Measurements from ENCODE around the gene TPM2. TPM values are rescaled to one million over a fixed set of nuclear protein-coding genes. Genes with fewer than 3 reads are reported as not detected.

Gene TPM2
- polyA plus RNA-seq, 3 donors: 142 to 173 (median 160) TPM

- no peak for DNase-seq
These were observed 8.3 kb downstream of the TPM2 start for GRCh38 chr9:35681341-35682002.

GRCh38 chr9:35680331-35681105 lies 9.2 kb downstream of the TPM2 start:
- DNase-seq: no peak

- no peak for DNase-seq
These were observed 9.9 kb downstream of the TPM2 start for GRCh38 chr9:35679766-35680330.

DNA sequence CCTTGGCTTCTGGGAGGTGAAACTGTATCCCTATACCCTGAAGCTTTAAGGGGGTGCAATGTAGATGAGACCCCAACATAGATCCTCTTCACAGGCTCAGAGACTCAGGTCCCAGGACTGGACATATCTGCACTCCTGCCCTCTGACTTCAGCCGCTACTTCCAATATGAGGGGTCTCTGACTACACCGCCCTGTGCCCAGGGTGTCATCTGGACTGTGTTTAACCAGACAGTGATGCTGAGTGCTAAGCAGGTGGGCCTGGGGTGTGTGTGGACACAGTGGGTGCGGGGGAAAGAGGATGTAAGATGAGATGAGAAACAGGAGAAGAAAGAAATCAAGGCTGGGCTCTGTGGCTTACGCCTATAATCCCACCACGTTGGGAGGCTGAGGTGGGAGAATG lies 10.6 kb downstream of the TPM2 start:
- no peak for DNase-seq

DNA sequence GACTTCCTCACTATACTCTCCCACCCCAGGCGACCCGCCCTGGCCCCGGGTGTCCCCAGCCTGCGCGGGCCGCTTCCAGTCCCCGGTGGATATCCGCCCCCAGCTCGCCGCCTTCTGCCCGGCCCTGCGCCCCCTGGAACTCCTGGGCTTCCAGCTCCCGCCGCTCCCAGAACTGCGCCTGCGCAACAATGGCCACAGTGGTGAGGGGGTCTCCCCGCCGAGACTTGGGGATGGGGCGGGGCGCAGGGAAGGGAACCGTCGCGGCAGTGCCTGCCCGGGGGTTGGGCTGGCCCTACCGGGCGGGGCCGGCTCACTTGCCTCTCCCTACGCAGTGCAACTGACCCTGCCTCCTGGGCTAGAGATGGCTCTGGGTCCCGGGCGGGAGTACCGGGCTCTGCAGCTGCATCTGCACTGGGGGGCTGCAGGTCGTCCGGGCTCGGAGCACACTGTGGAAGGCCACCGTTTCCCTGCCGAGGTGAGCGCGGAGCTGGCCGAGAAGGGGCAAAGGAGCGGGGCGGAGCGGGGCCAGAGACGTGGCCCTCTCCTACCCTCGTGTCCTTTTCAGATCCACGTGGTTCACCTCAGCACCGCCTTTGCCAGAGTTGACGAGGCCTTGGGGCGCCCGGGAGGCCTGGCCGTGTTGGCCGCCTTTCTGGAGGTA lies 13.9 kb downstream of the TPM2 start:
- DNase-seq: peak; percentile 84

DNA sequence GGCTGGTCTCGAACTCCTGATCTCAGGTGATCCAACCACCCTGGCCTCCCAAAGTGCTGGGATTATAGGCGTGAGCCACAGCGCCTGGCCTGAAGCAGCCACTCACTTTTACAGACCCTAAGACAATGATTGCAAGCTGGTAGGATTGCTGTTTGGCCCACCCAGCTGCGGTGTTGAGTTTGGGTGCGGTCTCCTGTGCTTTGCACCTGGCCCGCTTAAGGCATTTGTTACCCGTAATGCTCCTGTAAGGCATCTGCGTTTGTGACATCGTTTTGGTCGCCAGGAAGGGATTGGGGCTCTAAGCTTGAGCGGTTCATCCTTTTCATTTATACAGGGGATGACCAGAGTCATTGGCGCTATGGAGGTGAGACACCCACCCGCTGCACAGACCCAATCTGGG lies 14.5 kb downstream of the TPM2 start:
- no peak for DNase-seq

- no peak for DNase-seq
These were observed 15.7 kb downstream of the TPM2 start for GRCh38 chr9:35674025-35674361.

- DNase-seq: no peak
These were observed 16.3 kb downstream of the TPM2 start, which contains the start of gene CA9 for GRCh38 chr9:35673132-35674024. Gene CA9, plus strand, starts transcription at chr9:35673928. Its CDS starts 32 bp downstream, at chr9:35673960.

DNA sequence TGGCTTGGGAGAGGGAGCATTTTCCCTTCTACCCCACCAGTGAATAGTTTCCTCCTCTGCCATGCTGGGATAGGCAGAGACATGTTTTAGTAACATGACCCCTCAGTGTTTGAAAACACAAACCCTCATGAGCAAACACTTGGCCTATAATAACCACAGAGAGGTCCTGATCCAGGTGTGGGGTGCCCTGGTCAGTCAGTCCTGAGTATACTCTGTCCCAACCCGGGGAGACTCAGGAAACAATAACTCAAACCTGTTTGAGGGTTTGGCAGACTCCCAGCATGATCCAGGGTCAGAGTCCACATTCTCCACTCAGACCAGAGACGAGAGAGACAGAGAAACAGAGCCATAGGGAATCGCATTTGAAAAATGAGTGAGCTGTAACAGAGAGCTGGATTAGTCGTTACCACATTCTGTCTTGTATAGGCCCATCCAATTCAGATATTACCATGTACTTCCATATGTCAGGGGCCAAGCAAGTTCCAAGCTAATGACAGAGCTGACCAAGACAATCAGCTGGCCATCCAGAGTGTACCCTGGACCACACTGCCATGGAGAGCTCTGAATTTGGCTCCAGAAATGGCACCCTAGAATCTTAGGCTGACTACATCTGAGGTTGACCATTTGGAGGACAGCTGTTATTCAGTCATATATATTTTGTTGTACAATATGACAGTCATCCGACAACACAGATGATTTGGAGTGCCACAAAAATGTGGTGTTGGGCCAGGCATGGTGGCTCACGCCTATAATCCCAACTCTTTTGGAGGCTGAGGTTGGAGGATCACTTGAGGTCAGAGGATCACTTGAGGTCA lies 20.2 kb downstream of the TPM2 start:
- no peak for DNase-seq

- no peak for DNase-seq
These were observed 21.8 kb downstream of the TPM2 start for GRCh38 chr9:35667939-35668338.

- DNase-seq: no peak
These were observed 23.2 kb downstream of the TPM2 start for GRCh38 chr9:35666549-35666948.

DNA sequence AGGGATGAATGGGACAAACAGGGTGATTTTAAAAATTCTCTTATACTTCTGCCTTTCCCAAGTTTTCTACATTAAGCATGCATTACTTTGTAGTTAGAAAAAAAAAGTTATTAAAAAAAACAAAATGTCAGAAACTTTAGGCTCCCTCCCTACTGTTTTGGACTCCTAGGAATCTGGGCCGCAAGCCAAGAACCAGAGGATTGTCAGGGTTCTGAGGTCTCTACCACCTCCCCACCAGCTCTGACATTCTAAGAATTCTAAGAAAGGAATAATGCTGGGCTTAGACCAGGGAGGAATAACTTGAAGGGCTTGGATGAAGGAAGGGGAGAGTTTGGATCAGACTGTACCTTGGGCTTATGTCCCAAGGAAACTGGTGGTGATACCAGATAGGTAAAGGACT lies 23.7 kb downstream of the TPM2 start:
- DNase-seq: no peak

GRCh38 chr9:35665471-35665818 lies 24.3 kb downstream of the TPM2 start:
- no peak for DNase-seq

- peak; percentile 84 for DNase-seq
These were observed 24.9 kb downstream of the TPM2 start, which contains the start of gene ARHGEF39 for GRCh38 chr9:35664531-35665470. Gene ARHGEF39, minus strand, starts transcription at chr9:35665195. Its CDS starts 26 bp downstream, at chr9:35665169.

DNA sequence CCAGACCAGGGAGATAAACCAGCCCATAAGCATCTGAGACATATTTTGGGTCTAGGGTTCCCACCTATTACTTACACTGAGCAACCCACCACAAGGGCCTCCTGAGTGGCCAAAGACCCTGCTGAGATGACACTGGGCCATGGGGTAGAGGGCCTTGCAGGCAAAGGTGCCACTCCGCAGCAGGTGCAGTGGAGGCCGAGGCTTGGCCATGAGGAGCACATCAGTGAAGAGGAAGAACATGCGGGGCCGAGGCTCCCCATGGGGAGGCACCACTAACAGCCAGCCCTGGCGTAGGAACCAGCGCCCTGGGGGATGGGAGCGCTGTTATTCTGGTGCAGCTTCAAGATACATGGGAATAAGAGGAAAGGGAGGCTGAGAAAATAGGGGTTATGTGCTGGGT lies 27.3 kb downstream of the TPM2 start:
- no peak for DNase-seq

DNA sequence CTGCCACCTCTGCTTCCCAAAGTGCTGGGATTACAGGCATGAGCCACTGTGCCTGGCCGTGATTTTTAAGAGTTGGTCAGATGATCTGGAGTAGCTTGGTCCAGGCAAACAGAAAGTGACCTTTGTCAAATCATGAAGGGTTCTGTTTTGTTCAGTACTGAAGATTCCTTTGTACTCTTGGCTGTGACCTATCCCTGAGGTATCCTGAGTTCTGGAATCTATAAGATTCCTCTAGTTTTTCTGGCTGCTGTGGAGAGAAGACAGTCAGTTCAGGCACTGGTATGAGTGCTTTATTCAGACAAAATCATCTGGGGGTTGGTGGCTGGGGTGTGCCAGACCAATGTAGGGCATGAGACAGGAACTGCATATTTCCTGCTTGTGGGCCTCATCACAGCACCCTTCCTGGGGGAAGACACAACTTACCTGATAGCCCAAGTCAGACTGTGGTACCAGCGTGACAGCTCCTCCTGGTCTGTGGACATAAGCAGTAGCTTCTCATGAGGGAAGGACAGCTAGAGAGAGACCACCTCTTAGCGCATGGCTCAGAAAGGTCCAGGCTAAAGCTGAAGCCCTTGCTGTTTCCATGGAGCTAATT lies 27.9 kb downstream of the TPM2 start:
- no peak for DNase-seq

- no peak for DNase-seq
These were observed 28.7 kb downstream of the TPM2 start for GRCh38 chr9:35660966-35661415.

- DNase-seq: no peak
These were observed 30.4 kb downstream of the TPM2 start for GRCh38 chr9:35659340-35659739.

- DNase-seq: no peak
These were observed 30.8 kb downstream of the TPM2 start for GRCh38 chr9:35658968-35659220.
